ENCODE data around the gene DHRS11. TPM values are rescaled to one million over a fixed set of nuclear protein-coding genes. Genes with fewer than 3 reads are reported as not detected.

Gene DHRS11
- total and polyA plus RNA-seq, 2 experiments from 2014 or later: 23.4 to 36.7 TPM

GRCh38 chr17:36643086-36643685 lies 51.5 kb downstream of the DHRS11 start (continued):
- TF ChIP-seq CREB1 (CRISPR knock-in tag; IDR thresholded peaks at IDR 0.05; ENCODE audit: low read depth): no peak
- TF ChIP-seq ZNF331 (CRISPR knock-in tag; IDR thresholded peaks at IDR 0.05; ENCODE audit: low read depth): no peak

DNA sequence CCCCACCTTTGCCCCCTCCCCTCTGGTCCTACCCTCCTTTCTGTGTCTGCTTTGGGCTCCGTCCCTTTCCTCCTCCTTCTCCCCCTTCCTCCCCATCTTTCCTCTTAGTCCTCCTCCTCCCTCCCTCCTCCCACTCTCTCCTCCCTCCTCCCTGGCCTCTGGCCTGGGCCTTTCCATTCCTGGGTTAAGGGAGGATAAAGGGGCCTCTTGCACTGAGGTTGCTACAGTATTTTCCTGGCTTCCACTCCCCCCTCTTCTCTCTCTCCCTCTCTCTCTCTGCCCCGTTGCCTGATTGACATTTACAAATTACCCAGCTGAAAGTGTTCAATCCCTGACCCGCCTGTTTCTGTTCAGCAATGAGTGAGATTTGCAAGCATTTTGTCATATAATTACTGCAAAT lies 53.7 kb downstream of the DHRS11 start:
- DNase-seq (ENCODE audit: low spot score) (no peak), ATAC-seq (no peak)
- Mint-ChIP-seq H3K9me3 (no peaks in the 10 kb centered on the region), H3K27ac (no peak overlapping the region), H3K4me1 (peaks cover 30% of the 10 kb centered on the region), H3K36me3 (ENCODE audit: low read depth) (no peaks in the 10 kb centered on the region), H3K27me3 (ENCODE audit: insufficient read depth, low read depth, poor library complexity) (peaks cover 51% of the 10 kb centered on the region), H3K4me3 (no peak overlapping the region)
- Histone ChIP-seq H3K79me2 (replicated peaks; ENCODE audit: insufficient read depth) (no peaks in the 10 kb centered on the region), H2AFZ (no peak overlapping the region), H3K4me3 (no peak overlapping the region), H3K27ac (ENCODE audit: low read depth) (no peak overlapping the region), H3K4me1 (ENCODE audit: insufficient read depth) (peaks cover 14% of the 10 kb centered on the region; the same call in 1 of the 2 replicates), H3K9me2 (ENCODE audit: insufficient read depth) (no peaks in the 10 kb centered on the region), H3K4me2 (0 out of 2 replicates have a peak overlapping the region, but pooled peaks have one; percentile 32), H4K20me1 (replicated peaks; ENCODE audit: insufficient read depth) (no peaks in the 10 kb centered on the region), H3K27me3 (ENCODE audit: insufficient read depth) (peaks cover 46% of the 10 kb centered on the region), H3K36me3 (ENCODE audit: insufficient read depth) (no peaks in the 10 kb centered on the region), H3F3A (replicated peaks; ENCODE audit: low read depth) (peaks cover 11% of the 10 kb centered on the region)
- TF ChIP-seq EZH2 (IDR thresholded peaks at IDR 0.05; ENCODE audit: low read depth, unreplicated experiment): no peak
- TF ChIP-seq, protein P1, sequence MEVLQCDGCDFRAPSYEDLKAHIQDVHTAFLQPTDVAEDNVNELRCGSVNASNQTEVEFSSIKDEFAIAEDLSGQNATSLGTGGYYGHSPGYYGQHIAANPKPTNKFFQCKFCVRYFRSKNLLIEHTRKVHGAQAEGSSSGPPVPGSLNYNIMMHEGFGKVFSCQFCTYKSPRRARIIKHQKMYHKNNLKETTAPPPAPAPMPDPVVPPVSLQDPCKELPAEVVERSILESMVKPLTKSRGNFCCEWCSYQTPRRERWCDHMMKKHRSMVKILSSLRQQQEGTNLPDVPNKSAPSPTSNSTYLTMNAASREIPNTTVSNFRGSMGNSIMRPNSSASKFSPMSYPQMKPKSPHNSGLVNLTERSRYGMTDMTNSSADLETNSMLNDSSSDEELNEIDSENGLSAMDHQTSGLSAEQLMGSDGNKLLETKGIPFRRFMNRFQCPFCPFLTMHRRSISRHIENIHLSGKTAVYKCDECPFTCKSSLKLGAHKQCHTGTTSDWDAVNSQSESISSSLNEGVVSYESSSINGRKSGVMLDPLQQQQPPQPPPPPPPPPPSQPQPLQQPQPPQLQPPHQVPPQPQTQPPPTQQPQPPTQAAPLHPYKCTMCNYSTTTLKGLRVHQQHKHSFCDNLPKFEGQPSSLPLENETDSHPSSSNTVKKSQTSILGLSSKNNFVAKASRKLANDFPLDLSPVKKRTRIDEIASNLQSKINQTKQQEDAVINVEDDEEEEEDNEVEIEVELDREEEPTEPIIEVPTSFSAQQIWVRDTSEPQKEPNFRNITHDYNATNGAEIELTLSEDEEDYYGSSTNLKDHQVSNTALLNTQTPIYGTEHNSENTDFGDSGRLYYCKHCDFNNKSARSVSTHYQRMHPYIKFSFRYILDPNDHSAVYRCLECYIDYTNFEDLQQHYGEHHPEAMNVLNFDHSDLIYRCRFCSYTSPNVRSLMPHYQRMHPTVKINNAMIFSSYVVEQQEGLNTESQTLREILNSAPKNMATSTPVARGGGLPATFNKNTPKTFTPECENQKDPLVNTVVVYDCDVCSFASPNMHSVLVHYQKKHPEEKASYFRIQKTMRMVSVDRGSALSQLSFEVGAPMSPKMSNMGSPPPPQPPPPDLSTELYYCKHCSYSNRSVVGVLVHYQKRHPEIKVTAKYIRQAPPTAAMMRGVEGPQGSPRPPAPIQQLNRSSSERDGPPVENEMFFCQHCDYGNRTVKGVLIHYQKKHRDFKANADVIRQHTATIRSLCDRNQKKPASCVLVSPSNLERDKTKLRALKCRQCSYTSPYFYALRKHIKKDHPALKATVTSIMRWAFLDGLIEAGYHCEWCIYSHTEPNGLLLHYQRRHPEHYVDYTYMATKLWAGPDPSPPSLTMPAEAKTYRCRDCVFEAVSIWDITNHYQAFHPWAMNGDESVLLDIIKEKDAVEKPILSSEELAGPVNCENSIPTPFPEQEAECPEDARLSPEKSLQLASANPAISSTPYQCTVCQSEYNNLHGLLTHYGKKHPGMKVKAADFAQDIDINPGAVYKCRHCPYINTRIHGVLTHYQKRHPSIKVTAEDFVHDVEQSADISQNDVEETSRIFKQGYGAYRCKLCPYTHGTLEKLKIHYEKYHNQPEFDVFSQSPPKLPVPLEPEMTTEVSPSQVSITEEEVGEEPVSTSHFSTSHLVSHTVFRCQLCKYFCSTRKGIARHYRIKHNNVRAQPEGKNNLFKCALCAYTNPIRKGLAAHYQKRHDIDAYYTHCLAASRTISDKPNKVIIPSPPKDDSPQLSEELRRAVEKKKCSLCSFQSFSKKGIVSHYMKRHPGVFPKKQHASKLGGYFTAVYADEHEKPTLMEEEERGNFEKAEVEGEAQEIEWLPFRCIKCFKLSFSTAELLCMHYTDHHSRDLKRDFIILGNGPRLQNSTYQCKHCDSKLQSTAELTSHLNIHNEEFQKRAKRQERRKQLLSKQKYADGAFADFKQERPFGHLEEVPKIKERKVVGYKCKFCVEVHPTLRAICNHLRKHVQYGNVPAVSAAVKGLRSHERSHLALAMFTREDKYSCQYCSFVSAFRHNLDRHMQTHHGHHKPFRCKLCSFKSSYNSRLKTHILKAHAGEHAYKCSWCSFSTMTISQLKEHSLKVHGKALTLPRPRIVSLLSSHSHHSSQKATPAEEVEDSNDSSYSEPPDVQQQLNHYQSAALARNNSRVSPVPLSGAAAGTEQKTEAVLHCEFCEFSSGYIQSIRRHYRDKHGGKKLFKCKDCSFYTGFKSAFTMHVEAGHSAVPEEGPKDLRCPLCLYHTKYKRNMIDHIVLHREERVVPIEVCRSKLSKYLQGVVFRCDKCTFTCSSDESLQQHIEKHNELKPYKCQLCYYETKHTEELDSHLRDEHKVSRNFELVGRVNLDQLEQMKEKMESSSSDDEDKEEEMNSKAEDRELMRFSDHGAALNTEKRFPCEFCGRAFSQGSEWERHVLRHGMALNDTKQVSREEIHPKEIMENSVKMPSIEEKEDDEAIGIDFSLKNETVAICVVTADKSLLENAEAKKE (CRISPR knock-in tag; IDR thresholded peaks at IDR 0.05): no peak
- TF ChIP-seq NANOG (IDR thresholded peaks at IDR 0.05; ENCODE audit: borderline replicate concordance): no peak
- TF ChIP-seq CTCF (conservative IDR thresholded peaks at IDR 0.05; ENCODE audit: low read depth in 2 of 2): no peak
- TF ChIP-seq EZH2phosphoT487 (IDR thresholded peaks at IDR 0.05; ENCODE audit: unreplicated experiment): no peak
- no peak for TF ChIP-seq POLR2AphosphoS5 (IDR thresholded peaks at IDR 0.05; ENCODE audit: low read depth)
- TF ChIP-seq JUNB (IDR thresholded peaks at IDR 0.05; ENCODE audit: unreplicated experiment): no peak
- TF ChIP-seq, protein P2, sequence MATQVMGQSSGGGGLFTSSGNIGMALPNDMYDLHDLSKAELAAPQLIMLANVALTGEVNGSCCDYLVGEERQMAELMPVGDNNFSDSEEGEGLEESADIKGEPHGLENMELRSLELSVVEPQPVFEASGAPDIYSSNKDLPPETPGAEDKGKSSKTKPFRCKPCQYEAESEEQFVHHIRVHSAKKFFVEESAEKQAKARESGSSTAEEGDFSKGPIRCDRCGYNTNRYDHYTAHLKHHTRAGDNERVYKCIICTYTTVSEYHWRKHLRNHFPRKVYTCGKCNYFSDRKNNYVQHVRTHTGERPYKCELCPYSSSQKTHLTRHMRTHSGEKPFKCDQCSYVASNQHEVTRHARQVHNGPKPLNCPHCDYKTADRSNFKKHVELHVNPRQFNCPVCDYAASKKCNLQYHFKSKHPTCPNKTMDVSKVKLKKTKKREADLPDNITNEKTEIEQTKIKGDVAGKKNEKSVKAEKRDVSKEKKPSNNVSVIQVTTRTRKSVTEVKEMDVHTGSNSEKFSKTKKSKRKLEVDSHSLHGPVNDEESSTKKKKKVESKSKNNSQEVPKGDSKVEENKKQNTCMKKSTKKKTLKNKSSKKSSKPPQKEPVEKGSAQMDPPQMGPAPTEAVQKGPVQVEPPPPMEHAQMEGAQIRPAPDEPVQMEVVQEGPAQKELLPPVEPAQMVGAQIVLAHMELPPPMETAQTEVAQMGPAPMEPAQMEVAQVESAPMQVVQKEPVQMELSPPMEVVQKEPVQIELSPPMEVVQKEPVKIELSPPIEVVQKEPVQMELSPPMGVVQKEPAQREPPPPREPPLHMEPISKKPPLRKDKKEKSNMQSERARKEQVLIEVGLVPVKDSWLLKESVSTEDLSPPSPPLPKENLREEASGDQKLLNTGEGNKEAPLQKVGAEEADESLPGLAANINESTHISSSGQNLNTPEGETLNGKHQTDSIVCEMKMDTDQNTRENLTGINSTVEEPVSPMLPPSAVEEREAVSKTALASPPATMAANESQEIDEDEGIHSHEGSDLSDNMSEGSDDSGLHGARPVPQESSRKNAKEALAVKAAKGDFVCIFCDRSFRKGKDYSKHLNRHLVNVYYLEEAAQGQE (IDR thresholded peaks at IDR 0.05; ENCODE audit: unreplicated experiment): no peak
- TF ChIP-seq STAT1 (IDR thresholded peaks at IDR 0.05; ENCODE audit: unreplicated experiment): no peak
